ENCODE results near the gene USP30. TPM values are rescaled to one million over a fixed set of nuclear protein-coding genes. Genes with fewer than 3 reads are reported as not detected.

USP30 gene
- total RNA-seq, 1 donor: 10.1 TPM

DNA sequence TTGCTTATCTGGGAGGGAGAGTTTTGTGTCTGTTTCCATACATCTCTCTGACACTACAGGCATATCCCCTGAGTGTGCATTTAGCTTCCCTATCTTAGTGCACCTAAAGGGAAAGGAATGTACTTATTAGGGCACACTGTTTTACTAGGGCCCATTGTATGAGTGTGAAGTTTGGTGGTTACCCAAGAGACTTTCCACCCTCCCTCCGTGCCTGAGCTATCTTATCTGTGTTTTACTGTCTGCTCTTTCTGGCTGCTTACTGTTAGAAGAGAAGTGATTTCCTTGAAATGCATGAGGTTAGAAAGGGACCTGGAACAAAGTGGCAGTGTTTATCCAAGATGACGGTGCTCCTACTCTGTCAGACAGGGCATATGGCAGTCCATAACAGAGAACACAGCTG is 23.0 kb upstream of the USP30 start:
- H3K79me2 ChIP-seq (ENCODE audit: insufficient read depth, low read length): no peaks in the 10 kb centered on the region
- no peaks in the 10 kb centered on the region for H3K36me3 ChIP-seq (ENCODE audit: insufficient read depth, low read length)
- no peaks in the 10 kb centered on the region for H3K9me3 ChIP-seq (ENCODE audit: low read depth, low read length)
- no peak overlapping the region for H2AFZ ChIP-seq (ENCODE audit: low read length)
- H3K27ac ChIP-seq (ENCODE audit: low read depth, low read length): no peak overlapping the region
- no peaks in the 10 kb centered on the region for H3K4me1 ChIP-seq (ENCODE audit: insufficient read depth, low read length)
- H3K4me2 ChIP-seq (ENCODE audit: insufficient read depth, low read length): no peak overlapping the region
- H3K4me3 ChIP-seq (ENCODE audit: insufficient read depth, low read length): no peak overlapping the region
- H3K27me3 ChIP-seq (ENCODE audit: insufficient read depth, low read length): no peaks in the 10 kb centered on the region
- TF ChIP-seq, protein P1, sequence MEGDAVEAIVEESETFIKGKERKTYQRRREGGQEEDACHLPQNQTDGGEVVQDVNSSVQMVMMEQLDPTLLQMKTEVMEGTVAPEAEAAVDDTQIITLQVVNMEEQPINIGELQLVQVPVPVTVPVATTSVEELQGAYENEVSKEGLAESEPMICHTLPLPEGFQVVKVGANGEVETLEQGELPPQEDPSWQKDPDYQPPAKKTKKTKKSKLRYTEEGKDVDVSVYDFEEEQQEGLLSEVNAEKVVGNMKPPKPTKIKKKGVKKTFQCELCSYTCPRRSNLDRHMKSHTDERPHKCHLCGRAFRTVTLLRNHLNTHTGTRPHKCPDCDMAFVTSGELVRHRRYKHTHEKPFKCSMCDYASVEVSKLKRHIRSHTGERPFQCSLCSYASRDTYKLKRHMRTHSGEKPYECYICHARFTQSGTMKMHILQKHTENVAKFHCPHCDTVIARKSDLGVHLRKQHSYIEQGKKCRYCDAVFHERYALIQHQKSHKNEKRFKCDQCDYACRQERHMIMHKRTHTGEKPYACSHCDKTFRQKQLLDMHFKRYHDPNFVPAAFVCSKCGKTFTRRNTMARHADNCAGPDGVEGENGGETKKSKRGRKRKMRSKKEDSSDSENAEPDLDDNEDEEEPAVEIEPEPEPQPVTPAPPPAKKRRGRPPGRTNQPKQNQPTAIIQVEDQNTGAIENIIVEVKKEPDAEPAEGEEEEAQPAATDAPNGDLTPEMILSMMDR (IDR thresholded peaks at IDR 0.05; ENCODE audit: extremely low read depth, low read depth, low read length): no peak
- DNase-seq (ENCODE audit: insufficient read length, low spot score, missing footprints): no peak
- H4K20me1 ChIP-seq (ENCODE audit: insufficient read depth, low read length): no peaks in the 10 kb centered on the region

DNA sequence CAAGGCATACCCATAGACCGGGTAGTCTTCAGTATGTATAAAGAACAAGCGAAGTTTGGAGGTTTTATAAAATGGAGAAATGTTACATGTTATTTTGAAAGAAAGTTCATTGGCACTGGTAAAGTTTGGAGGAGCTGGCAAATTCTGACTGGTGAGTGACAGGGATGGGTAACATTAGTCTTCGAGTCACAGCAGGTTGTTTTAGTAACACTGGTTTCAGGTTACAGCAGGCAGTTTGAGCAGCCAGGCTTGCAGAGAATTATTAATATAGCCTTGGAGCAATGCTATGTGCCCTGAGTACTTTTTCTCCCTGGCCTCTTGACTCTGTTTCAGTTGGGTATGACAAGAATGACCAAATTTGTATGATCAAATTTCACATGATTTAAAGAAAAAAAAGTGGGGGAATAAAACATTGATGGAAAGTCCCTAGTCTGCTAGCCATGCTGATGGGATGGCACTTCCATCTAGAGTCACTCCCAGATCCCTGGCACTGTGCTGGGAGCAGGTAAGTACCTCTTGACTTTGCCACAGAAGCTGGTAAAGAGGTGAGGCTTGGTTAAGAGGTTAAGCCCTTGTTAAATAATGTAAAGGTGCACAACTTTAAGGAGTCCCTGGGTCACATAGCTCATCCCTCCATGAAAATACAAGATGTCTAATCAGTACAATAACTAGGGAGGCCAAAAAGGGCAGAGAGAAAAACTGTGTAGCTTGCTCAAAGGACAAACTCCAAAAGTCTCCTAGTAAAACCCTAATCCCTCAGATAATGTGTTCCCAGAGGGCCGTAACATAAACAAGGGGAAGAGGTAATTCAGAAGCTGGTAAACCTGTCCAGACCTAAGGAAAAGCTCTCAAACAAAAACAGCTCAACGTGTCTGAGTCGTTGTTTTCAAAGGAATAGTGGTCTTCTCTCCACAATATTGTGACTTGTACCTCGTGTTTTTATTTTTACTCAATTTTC is 18.9 kb upstream of the USP30 start:
- DNase-seq (ENCODE audit: insufficient read length, low spot score, missing footprints): no peak

DNA sequence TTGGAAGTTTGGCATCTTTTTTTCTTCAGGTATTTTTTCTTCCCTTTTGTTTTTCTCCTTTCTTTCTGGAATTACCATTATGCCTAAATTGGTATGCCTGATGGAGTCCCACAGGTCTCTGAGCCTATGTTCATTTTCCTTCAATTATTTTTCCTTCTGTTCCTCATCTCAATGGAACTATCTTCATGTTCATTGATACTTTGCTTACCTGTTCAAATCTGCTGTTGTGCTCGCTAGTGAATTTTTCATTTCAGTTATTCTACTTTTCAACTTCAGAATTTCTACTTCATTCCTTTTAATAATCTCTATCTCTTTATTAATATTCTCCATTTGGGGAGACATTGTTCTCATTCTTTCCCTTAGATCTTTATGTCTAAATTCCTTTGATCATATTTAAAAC is 15.4 kb upstream of the USP30 start:
- no peaks in the 10 kb centered on the region for H3K4me1 ChIP-seq (ENCODE audit: insufficient read depth, low read length)
- no peak overlapping the region for H3K27ac ChIP-seq (ENCODE audit: low read depth, low read length)
- DNase-seq (ENCODE audit: insufficient read length, low spot score, missing footprints): no peak
- no peaks in the 10 kb centered on the region for H3K27me3 ChIP-seq (ENCODE audit: insufficient read depth, low read length)
- peaks cover 3% of the 10 kb centered on the region for H3K9me3 ChIP-seq (ENCODE audit: low read depth, low read length)
- H3K4me2 ChIP-seq (ENCODE audit: insufficient read depth, low read length): no peak overlapping the region
- H3K79me2 ChIP-seq (ENCODE audit: insufficient read depth, low read length): no peaks in the 10 kb centered on the region
- H3K36me3 ChIP-seq (ENCODE audit: insufficient read depth, low read length): no peaks in the 10 kb centered on the region
- TF ChIP-seq, protein P1 (IDR thresholded peaks at IDR 0.05; ENCODE audit: extremely low read depth, low read depth, low read length): no peak
- H3K4me3 ChIP-seq (ENCODE audit: insufficient read depth, low read length): no peak overlapping the region
- H4K20me1 ChIP-seq (ENCODE audit: insufficient read depth, low read length): no peaks in the 10 kb centered on the region
- no peak overlapping the region for H2AFZ ChIP-seq (ENCODE audit: low read length)

More for the DNA sequence above, 18.9 kb upstream of the USP30 start:
- Histone ChIP-seq H3K27me3 (ENCODE audit: insufficient read depth, low read length) (no peaks in the 10 kb centered on the region), H3K4me1 (ENCODE audit: insufficient read depth, low read length) (no peaks in the 10 kb centered on the region), H2AFZ (ENCODE audit: low read length) (no peak overlapping the region), H3K36me3 (ENCODE audit: insufficient read depth, low read length) (no peaks in the 10 kb centered on the region), H3K9me3 (ENCODE audit: low read depth, low read length) (no peaks in the 10 kb centered on the region), H3K4me3 (ENCODE audit: insufficient read depth, low read length) (no peak overlapping the region), H3K27ac (ENCODE audit: low read depth, low read length) (no peak overlapping the region), H4K20me1 (ENCODE audit: insufficient read depth, low read length) (no peaks in the 10 kb centered on the region), H3K4me2 (ENCODE audit: insufficient read depth, low read length) (no peak overlapping the region), H3K79me2 (ENCODE audit: insufficient read depth, low read length) (no peaks in the 10 kb centered on the region)
- TF ChIP-seq, protein P1 (IDR thresholded peaks at IDR 0.05; ENCODE audit: extremely low read depth, low read depth, low read length): no peak

DNA sequence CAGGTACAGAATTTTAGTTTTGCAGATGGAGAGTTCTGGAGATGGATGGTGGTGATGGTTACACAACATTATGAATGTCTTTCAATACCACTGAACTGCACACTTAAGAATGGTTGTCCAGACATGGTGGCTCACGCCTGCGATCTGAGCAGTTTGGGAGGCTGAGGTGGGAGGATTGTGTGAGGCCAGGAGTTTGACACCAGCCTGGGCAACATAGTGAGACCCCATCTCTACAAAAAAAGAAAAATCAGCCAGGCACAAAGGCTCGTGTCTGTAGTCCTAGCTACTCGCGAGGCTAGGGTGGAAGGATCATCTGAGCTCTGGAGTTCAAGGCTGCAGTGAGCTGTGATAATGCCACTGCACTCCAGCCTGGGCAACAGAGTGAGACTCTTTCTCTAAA is 8.1 kb upstream of the USP30 start:
- no peaks in the 10 kb centered on the region for H3K36me3 ChIP-seq (ENCODE audit: insufficient read depth, low read length)
- DNase-seq (ENCODE audit: insufficient read length, low spot score, missing footprints): no peak
- TF ChIP-seq, protein P1 (IDR thresholded peaks at IDR 0.05; ENCODE audit: extremely low read depth, low read depth, low read length): no peak
- peaks cover 4% of the 10 kb centered on the region for H3K4me1 ChIP-seq (ENCODE audit: insufficient read depth, low read length)
- H3K27me3 ChIP-seq (ENCODE audit: insufficient read depth, low read length): peaks cover 10% of the 10 kb centered on the region
- H3K27ac ChIP-seq (ENCODE audit: low read depth, low read length): no peak overlapping the region
- no peaks in the 10 kb centered on the region for H3K79me2 ChIP-seq (ENCODE audit: insufficient read depth, low read length)
- no peak overlapping the region for H2AFZ ChIP-seq (ENCODE audit: low read length)
- H3K4me3 ChIP-seq (ENCODE audit: insufficient read depth, low read length): no peak overlapping the region
- H4K20me1 ChIP-seq (ENCODE audit: insufficient read depth, low read length): no peaks in the 10 kb centered on the region
- peaks cover 3% of the 10 kb centered on the region for H3K9me3 ChIP-seq (ENCODE audit: low read depth, low read length)
- no peak overlapping the region for H3K4me2 ChIP-seq (ENCODE audit: insufficient read depth, low read length)

Measured in osteoblast (primary cell).